ENCODE data around the gene ALS2CL. TPM values are rescaled to one million over a fixed set of nuclear protein-coding genes. Genes with fewer than 3 reads are reported as not detected.

Gene ALS2CL
- total and polyA plus RNA-seq, 2 donors, result 4.3 to 22.4 TPM

GRCh38 chr3:46640927-46641326, 52.6 kb downstream of the ALS2CL start:
- no peak overlapping the region for H3K4me3 ChIP-seq (ENCODE audit: low read length in 2 of 2)
- no peak overlapping the region for H3K27ac ChIP-seq (ENCODE audit: low read depth in 1 of 2, low read length in 1 of 2)
- no peak for DNase-seq (ENCODE audit: low read depth in 6 of 9, low spot score in 9 of 9)
- 89% methylated on average over 3 of the region's 3 CpGs for WGBS
- H3K36me3 ChIP-seq (ENCODE audit: control insufficient read depth in 2 of 2, insufficient read depth in 2 of 2, low read length in 1 of 2), result no peaks in the 10 kb centered on the region
- H3K4me1 ChIP-seq (ENCODE audit: control insufficient read depth in 2 of 2, insufficient read depth in 2 of 2, low read length in 2 of 2), result no peaks in the 10 kb centered on the region
- peaks cover 0 to 3% of the 10 kb centered on the region in 2 donors for H3K9me3 ChIP-seq (ENCODE audit: control insufficient read depth in 2 of 2, insufficient read depth in 1 of 2, low read length in 1 of 2)
- peaks cover 0 to 4% of the 10 kb centered on the region in 2 donors for H3K27me3 ChIP-seq (ENCODE audit: control insufficient read depth in 2 of 2, insufficient read depth in 1 of 2, low read length in 1 of 2)

- DNase-seq (ENCODE audit: low read depth in 6 of 9, low spot score in 9 of 9), result no peak
- H3K9me3 ChIP-seq (ENCODE audit: control insufficient read depth in 2 of 2, insufficient read depth in 1 of 2, low read length in 1 of 2), result peaks cover 0 to 3% of the 10 kb centered on the region in 2 donors
- no peaks in the 10 kb centered on the region for H3K36me3 ChIP-seq (ENCODE audit: control insufficient read depth in 2 of 2, insufficient read depth in 2 of 2, low read length in 1 of 2)
- H3K4me3 ChIP-seq (ENCODE audit: low read length in 2 of 2), result no peak overlapping the region
- H3K27me3 ChIP-seq (ENCODE audit: control insufficient read depth in 2 of 2, insufficient read depth in 1 of 2, low read length in 1 of 2), result peaks cover 0 to 4% of the 10 kb centered on the region in 2 donors
- H3K27ac ChIP-seq (ENCODE audit: low read depth in 1 of 2, low read length in 1 of 2), result no peak overlapping the region
- peaks cover 0 to 7% of the 10 kb centered on the region in 2 donors for H3K4me1 ChIP-seq (ENCODE audit: control insufficient read depth in 2 of 2, insufficient read depth in 2 of 2, low read length in 2 of 2)
Measured at GRCh38 chr3:46639221-46639620, 54.3 kb downstream of the ALS2CL start.

- H3K27me3 ChIP-seq (ENCODE audit: control insufficient read depth in 2 of 2, insufficient read depth in 1 of 2, low read length in 1 of 2), result no peaks in the 10 kb centered on the region
- 43% methylated on average over 3 of the region's 3 CpGs for WGBS
- no peaks in the 10 kb centered on the region for H3K36me3 ChIP-seq (ENCODE audit: control insufficient read depth in 2 of 2, insufficient read depth in 2 of 2, low read length in 1 of 2)
- H3K4me3 ChIP-seq (ENCODE audit: low read length in 2 of 2), result no peak overlapping the region
- peaks cover 3 to 17% of the 10 kb centered on the region in 2 donors for H3K4me1 ChIP-seq (ENCODE audit: control insufficient read depth in 2 of 2, insufficient read depth in 2 of 2, low read length in 2 of 2)
- no peak for DNase-seq (ENCODE audit: low read depth in 6 of 9, low spot score in 9 of 9)
- no peak overlapping the region for H3K27ac ChIP-seq (ENCODE audit: low read depth in 1 of 2, low read length in 1 of 2)
- no peaks in the 10 kb centered on the region for H3K9me3 ChIP-seq (ENCODE audit: control insufficient read depth in 2 of 2, insufficient read depth in 1 of 2, low read length in 1 of 2)
Measured at GRCh38 chr3:46634856-46635255, 58.6 kb downstream of the ALS2CL start.

GRCh38 chr3:46632792-46633191, 60.7 kb downstream of the ALS2CL start:
- Histone ChIP-seq H3K27me3 (ENCODE audit: control insufficient read depth in 2 of 2, insufficient read depth in 1 of 2, low read length in 1 of 2) (no peaks in the 10 kb centered on the region), H3K9me3 (ENCODE audit: control insufficient read depth in 2 of 2, insufficient read depth in 1 of 2, low read length in 1 of 2) (no peaks in the 10 kb centered on the region), H3K4me1 (ENCODE audit: control insufficient read depth in 2 of 2, insufficient read depth in 2 of 2, low read length in 2 of 2) (peaks cover 3 to 32% of the 10 kb centered on the region in 2 donors), H3K4me3 (ENCODE audit: low read length in 2 of 2) (no peak overlapping the region), H3K36me3 (ENCODE audit: control insufficient read depth in 2 of 2, insufficient read depth in 2 of 2, low read length in 1 of 2) (no peaks in the 10 kb centered on the region), H3K27ac (ENCODE audit: low read depth in 1 of 2, low read length in 1 of 2) (no peak overlapping the region)
- DNase-seq (ENCODE audit: low read depth in 6 of 9, low spot score in 9 of 9), result no peak
- WGBS, result 97% methylated on average over 1 of the region's 1 CpG

GRCh38 chr3:46629551-46630517, 63.6 kb downstream of the ALS2CL start:
- H3K36me3 ChIP-seq (ENCODE audit: control insufficient read depth in 2 of 2, insufficient read depth in 2 of 2, low read length in 1 of 2), result no peaks in the 10 kb centered on the region
- H3K4me3 ChIP-seq (ENCODE audit: low read length in 2 of 2), result peak overlapping the region; percentile 21 to 50
- no peaks in the 10 kb centered on the region for H3K9me3 ChIP-seq (ENCODE audit: control insufficient read depth in 2 of 2, insufficient read depth in 1 of 2, low read length in 1 of 2)
- peaks cover 3 to 28% of the 10 kb centered on the region in 2 donors for H3K4me1 ChIP-seq (ENCODE audit: control insufficient read depth in 2 of 2, insufficient read depth in 2 of 2, low read length in 2 of 2)
- peak overlapping the region; percentile 72 to 90 for H3K27ac ChIP-seq (ENCODE audit: low read depth in 1 of 2, low read length in 1 of 2)
- WGBS, result 14% methylated on average over 36 of the region's 36 CpGs
- H3K27me3 ChIP-seq (ENCODE audit: control insufficient read depth in 2 of 2, insufficient read depth in 1 of 2, low read length in 1 of 2), result no peaks in the 10 kb centered on the region
- peak; percentile 64 to 88 (median 78) for DNase-seq (ENCODE audit: low read depth in 6 of 9, low spot score in 9 of 9)

- H3K9me3 ChIP-seq (ENCODE audit: control insufficient read depth in 2 of 2, insufficient read depth in 1 of 2, low read length in 1 of 2), result no peaks in the 10 kb centered on the region
- peak overlapping the region; percentile 72 to 90 for H3K27ac ChIP-seq (ENCODE audit: low read depth in 1 of 2, low read length in 1 of 2)
- peaks cover 3 to 23% of the 10 kb centered on the region in 2 donors for H3K4me1 ChIP-seq (ENCODE audit: control insufficient read depth in 2 of 2, insufficient read depth in 2 of 2, low read length in 2 of 2)
- 89% methylated on average over 10 of the region's 10 CpGs for WGBS
- H3K4me3 ChIP-seq (ENCODE audit: low read length in 2 of 2), result no peak overlapping the region
- DNase-seq (ENCODE audit: low read depth in 6 of 9, low spot score in 9 of 9), result peak in 2 of 9 donors; percentile 4 to 45
- H3K36me3 ChIP-seq (ENCODE audit: control insufficient read depth in 2 of 2, insufficient read depth in 2 of 2, low read length in 1 of 2), result no peaks in the 10 kb centered on the region
- H3K27me3 ChIP-seq (ENCODE audit: control insufficient read depth in 2 of 2, insufficient read depth in 1 of 2, low read length in 1 of 2), result no peaks in the 10 kb centered on the region
Measured at GRCh38 chr3:46628901-46629369, 64.5 kb downstream of the ALS2CL start.

- peaks cover 3 to 23% of the 10 kb centered on the region in 2 donors for H3K4me1 ChIP-seq (ENCODE audit: control insufficient read depth in 2 of 2, insufficient read depth in 2 of 2, low read length in 2 of 2)
- WGBS, result 96% methylated on average over 1 of the region's 1 CpG
- H3K27ac ChIP-seq (ENCODE audit: low read depth in 1 of 2, low read length in 1 of 2), result no peak overlapping the region
- DNase-seq (ENCODE audit: low read depth in 6 of 9, low spot score in 9 of 9), result no peak
- no peaks in the 10 kb centered on the region for H3K9me3 ChIP-seq (ENCODE audit: control insufficient read depth in 2 of 2, insufficient read depth in 1 of 2, low read length in 1 of 2)
- no peak overlapping the region for H3K4me3 ChIP-seq (ENCODE audit: low read length in 2 of 2)
- H3K27me3 ChIP-seq (ENCODE audit: control insufficient read depth in 2 of 2, insufficient read depth in 1 of 2, low read length in 1 of 2), result no peaks in the 10 kb centered on the region
- H3K36me3 ChIP-seq (ENCODE audit: control insufficient read depth in 2 of 2, insufficient read depth in 2 of 2, low read length in 1 of 2), result no peaks in the 10 kb centered on the region
Measured at GRCh38 chr3:46627078-46627477, 66.4 kb downstream of the ALS2CL start.

- H3K4me3 ChIP-seq (ENCODE audit: low read length in 2 of 2), result no peak overlapping the region
Measured at GRCh38 chr3:46626039-46626438, 67.4 kb downstream of the ALS2CL start.

GRCh38 chr3:46624975-46625490, 68.4 kb downstream of the ALS2CL start:
- Histone ChIP-seq H3K27me3 (ENCODE audit: control insufficient read depth in 2 of 2, insufficient read depth in 1 of 2, low read length in 1 of 2) (peaks cover 0 to 3% of the 10 kb centered on the region in 2 donors), H3K27ac (ENCODE audit: low read depth in 1 of 2, low read length in 1 of 2) (no peak overlapping the region), H3K36me3 (ENCODE audit: control insufficient read depth in 2 of 2, insufficient read depth in 2 of 2, low read length in 1 of 2) (no peaks in the 10 kb centered on the region), H3K4me3 (ENCODE audit: low read length in 2 of 2) (no peak overlapping the region), H3K4me1 (ENCODE audit: control insufficient read depth in 2 of 2, insufficient read depth in 2 of 2, low read length in 2 of 2) (peaks cover under 1 to 18% of the 10 kb centered on the region in 2 donors), H3K9me3 (ENCODE audit: control insufficient read depth in 2 of 2, insufficient read depth in 1 of 2, low read length in 1 of 2) (no peaks in the 10 kb centered on the region)
- WGBS, result 96% methylated on average over 3 of the region's 3 CpGs
- no peak for DNase-seq (ENCODE audit: low read depth in 6 of 9, low spot score in 9 of 9)

More at GRCh38 chr3:46626039-46626438, 67.4 kb downstream of the ALS2CL start:
- H3K27ac ChIP-seq (ENCODE audit: low read depth in 1 of 2, low read length in 1 of 2), result no peak overlapping the region
- WGBS, result 96% methylated on average over 4 of the region's 4 CpGs
- H3K4me1 ChIP-seq (ENCODE audit: control insufficient read depth in 2 of 2, insufficient read depth in 2 of 2, low read length in 2 of 2), result peaks cover 3 to 23% of the 10 kb centered on the region in 2 donors
- H3K9me3 ChIP-seq (ENCODE audit: control insufficient read depth in 2 of 2, insufficient read depth in 1 of 2, low read length in 1 of 2), result no peaks in the 10 kb centered on the region
- H3K27me3 ChIP-seq (ENCODE audit: control insufficient read depth in 2 of 2, insufficient read depth in 1 of 2, low read length in 1 of 2), result peaks cover 0 to 3% of the 10 kb centered on the region in 2 donors
- no peaks in the 10 kb centered on the region for H3K36me3 ChIP-seq (ENCODE audit: control insufficient read depth in 2 of 2, insufficient read depth in 2 of 2, low read length in 1 of 2)
- no peak for DNase-seq (ENCODE audit: low read depth in 6 of 9, low spot score in 9 of 9)
